Daoy (cell line): ENCODE results near the gene RARA. TPM values are rescaled to one million over a fixed set of nuclear protein-coding genes. Genes with fewer than 3 reads are reported as not detected.
A peak's percentile ranks its signal among the peaks of the same experiment; 100 is the strongest.

ENCODE experiments used
- DNase-seq: peaks from one replicate; pipeline ENCODE4 v3.0.0-alpha.2; 2015; ENCODE audit warnings: low read depth
- total RNA-seq: library from RNA; depleted of rRNA; stranded (reverse); fragments of >200 nt; shearing (Covaris generic); gene quantifications from 2 replicates; pipeline ENCODE4 v1.2.3, GENCODE V29; 2014

The RARA gene
- total RNA-seq, 1 experiment from 2014 or later, result 15.6 TPM

DNA sequence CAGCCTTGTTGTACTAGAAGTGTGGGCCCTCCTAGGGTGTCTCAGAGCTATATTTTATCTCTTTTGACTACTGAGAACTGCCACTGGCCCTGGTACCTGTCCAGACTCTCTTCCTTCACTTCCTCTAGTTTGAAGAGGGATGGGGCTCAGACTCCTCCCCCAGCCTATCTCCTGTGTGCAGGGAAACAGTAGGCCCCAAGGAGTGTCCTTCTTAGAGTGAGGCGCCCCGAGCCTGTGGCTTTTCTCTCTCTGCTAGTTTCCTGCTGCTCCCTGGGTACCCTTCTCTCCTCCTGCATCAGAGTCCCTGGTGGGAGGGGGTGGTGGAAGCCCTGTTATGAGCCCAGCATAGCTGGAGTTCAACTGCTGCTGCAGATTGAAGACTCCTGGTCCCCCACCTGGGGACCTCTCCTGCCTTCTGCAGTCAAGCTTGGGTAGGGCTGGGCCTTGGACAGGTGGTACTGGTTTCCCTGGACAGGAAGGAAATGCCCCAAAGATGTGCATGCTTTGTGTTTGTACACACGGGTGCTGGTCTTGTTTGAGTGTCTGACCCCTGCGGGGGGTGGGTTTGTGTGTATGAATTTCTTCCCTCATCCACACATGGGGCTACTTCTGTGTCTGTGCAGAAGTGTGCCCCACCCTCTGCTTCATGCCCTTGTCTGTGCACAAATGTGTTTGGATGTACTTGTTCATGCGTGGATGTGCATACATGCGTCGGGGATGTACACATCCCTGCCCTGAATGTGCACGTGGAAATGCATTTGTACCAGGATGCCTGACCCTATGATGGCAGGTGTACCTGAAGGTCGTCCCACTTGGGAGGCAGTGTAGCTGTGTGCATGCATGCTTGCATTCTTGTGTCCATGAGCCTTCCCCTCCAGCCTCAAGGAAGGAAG lies 6.9 kb downstream of the RARA start:
- no peak for DNase-seq

DNA sequence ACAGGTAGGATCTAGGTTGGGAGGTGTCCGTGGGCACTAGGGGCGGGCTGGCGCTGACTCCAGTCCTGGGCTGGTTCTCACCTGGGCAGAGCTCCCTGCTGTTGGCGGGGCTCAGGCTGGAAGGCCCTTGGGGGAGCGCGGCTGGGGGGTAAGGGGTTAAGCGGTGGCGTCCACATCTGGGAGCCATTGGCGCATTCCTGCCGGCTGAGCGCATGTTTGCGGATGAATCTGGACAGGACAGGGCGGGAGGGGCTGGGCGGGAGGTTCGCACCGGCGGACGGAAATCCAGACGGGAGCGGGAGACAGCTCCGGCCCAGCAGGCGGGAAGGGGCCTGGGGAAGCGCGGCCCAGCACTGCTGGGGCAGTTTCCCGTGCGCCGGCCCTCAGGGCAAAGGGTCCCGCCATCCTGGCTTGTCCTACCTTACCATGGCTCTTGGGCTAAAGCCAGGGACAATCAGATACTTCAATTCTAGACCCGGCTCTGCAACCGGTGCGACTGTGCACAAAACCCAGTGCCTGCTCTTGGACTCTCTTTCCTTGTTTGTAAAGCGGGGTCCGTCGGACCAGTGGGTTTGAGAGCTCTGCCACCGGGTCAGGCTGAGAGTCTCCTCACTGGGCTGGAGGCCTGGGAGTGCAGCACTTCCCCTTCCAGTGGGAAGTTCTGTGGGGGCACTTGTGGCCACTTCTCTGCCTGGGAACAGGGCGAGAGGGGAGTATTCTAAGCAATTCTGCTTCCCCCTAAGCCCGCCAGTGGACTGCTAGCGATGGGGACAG lies 7.8 kb downstream of the RARA start:
- DNase-seq, result peak; percentile 92

GRCh38 chr17:40317345-40317873 lies 8.4 kb downstream of the RARA start:
- DNase-seq, result peak; percentile 77

- DNase-seq, result peak; percentile 98
These were observed 9.2 kb downstream of the RARA start for GRCh38 chr17:40317880-40318829.

- no peak for DNase-seq
These were observed 9.9 kb downstream of the RARA start for GRCh38 chr17:40318830-40319391.

DNA sequence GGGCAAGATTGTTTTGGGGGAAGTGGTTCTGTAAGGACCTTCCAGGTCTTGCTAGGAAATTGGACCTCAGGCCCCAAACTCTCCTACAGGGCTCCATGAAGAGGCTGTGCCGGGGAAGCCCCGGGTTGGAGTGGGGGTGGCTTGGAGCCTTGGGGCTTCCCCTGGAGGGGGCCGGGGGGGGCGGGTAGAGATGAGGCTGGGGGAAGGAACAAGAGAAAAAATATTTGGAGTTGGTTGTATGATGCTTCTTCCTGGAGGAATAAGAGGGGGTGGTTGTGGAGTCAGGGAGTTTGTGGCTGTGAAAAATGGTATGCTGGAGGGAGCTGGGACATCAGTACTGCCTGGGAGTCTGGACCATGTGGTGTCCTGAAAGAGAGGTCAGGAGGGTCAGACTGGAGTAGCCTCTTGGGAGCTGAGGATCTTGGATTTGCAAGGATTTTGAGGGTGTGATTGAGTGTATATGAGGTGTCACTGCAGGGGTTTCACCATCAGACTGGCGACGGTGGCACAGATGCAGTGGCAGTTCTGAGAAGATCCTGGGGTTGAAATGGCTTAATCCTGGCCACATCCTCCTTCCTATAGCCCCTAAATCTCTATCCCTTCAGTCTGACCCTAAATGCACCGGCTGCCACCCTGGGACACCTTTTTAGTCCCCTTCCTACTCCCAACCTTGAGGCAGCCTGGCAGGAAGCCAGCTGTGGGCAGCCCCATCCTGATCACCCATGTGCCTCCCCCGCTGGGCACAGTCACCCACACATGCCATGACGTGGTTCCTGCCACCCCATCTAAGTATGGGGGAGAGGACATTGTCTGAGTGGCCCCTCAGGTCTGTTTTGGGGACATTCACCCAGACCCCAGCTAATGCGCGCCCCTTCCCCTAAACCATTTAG lies 10.9 kb downstream of the RARA start:
- DNase-seq, result peak; percentile 61

GRCh38 chr17:40320756-40321523 lies 12.0 kb downstream of the RARA start:
- peak; percentile 55 for DNase-seq

GRCh38 chr17:40321524-40321929 lies 12.5 kb downstream of the RARA start:
- no peak for DNase-seq

GRCh38 chr17:40321961-40322357 lies 13.0 kb downstream of the RARA start:
- no peak for DNase-seq

- peak; percentile 91 for DNase-seq
These were observed 13.7 kb downstream of the RARA start for GRCh38 chr17:40322358-40323315.

DNA sequence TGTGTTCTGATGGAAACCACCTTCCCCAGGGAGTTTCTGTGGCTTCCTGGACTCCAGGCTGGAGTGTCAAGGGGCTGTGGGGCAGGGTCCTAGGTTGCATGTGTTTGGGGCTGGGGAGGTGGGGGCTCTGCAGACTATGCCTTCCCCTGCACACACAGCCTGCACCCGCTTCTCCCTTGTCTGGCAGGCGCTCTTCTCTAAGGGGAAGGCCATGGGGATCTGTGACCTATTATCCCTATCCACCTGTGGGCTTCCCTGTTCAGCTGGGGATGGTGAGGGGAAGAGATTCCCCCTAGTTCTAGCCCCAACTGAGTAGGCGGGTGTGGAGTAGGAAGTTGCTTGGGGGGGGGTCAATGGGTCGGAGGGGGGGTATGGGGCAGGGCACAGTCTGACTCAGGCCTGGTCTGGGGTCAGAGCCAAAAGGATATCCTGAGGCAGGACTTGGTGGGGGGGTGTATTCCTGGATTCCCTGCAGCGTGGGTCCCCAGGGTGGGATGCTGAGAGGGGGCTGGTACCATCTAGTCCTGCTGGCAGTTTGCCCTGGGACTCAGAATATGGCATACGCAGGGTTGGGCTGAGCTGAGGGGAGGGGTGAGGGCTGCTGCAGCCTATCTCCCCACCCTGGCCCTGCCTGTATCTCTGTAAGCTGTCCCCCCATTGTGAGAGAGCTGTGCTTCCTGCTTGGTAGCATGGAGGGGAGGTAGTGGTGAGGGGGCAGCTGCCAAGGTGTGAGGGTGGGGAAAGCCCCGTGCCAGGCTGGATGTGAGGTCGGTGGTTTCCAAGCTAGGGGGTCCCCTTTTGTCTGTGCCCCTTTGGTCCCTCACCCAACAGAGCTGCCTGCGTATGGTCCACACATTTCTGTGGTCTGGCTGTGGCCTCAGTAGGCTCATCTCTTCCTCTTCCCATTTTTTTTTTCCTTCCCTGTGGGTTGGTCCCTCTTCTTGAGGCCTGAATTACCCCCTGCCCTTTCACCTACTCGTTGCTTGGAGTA lies 14.7 kb downstream of the RARA start:
- peak; percentile 64 for DNase-seq

- no peak for DNase-seq
These were observed 16.4 kb downstream of the RARA start for GRCh38 chr17:40325156-40326013.

GRCh38 chr17:40326014-40326831 lies 17.2 kb downstream of the RARA start:
- DNase-seq, result no peak

DNA sequence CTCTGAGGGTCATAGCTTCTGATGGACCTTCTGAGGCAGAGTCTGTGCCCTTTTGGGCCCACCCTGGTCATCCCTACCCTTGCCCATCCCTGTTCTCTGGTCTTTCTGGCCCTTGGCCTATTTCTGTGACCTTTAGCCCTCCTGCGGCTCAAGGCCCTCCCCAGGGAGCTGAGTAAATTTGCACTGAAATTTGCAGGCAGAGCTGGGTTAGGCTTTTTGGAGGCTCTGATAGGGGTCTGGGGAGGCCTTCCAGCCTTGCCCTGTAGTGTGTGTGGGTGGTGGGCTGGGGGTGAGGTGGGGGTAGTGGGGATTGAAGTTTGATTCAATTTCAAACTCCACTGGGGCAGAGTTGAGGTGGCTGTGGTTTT lies 17.8 kb downstream of the RARA start:
- DNase-seq, result no peak

DNA sequence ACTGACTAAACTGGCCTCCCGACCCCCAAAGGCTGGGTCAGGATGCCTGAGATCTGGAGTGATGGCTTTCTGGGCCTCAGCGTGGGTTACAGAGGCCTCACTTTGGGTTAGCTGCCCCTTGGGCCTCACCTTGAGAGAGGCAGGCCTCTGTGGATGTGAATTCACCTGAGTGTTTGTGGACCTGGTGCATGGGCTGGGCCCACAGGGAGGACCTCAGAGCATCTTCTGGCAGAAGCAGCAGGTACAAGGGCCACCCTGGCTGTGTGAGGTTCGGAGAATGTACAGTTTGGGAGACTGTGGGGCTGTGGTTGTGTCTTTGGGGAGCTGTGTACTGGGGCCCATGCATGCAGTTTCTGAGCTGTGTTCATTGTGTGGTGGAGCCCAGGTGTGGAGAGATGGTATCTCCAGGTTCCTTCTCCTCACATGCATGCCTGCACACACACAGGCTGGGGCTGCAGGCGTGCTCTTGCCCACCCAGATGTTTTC lies 18.3 kb downstream of the RARA start:
- DNase-seq, result no peak
